Right lobe of liver (tissue), 6 donors: ENCODE results near the gene ANKRD44. TPM values are rescaled to one million over a fixed set of nuclear protein-coding genes. Genes with fewer than 3 reads are reported as not detected.

Experiments used
- ATAC-seq, 4 donors: fragments of 200-7000 bp; cut with Tn5 transposase; one replicate each; pipeline ENCODE4 v1.9.1; 2020; ENCODE audit warnings: mild to moderate bottlenecking in 4 of 4, moderate library complexity in 4 of 4
- DNase-seq, 3 donors: peaks; one replicate each; pipeline ENCODE4 v3.0.0-alpha.2; 2020
- H3K27ac ChIP-seq, 3 donors: fragments of 200-600 bp; one replicate each; pipeline ENCODE4 v1.8.0; 2022
- H3K27me3 ChIP-seq, 2 donors: fragments of 200-600 bp; one replicate each; pipeline ENCODE4 v1.8.0; 2022
- H3K36me3 ChIP-seq, 4 donors: fragments of 200-600 bp; sonication (generic) in 1 of 4; one replicate each; pipeline versions ENCODE4 v1.5.1 to v1.8.0; 2017 to 2022; ENCODE audit warnings: control low read depth in 1 of 4
- H3K4me1 ChIP-seq, 4 donors: fragments of 200-600 bp; sonication (generic) in 1 of 4; one replicate each; pipeline versions ENCODE4 v1.5.1 to v1.8.0; 2017 to 2022; ENCODE audit warnings: control low read depth in 1 of 4
- H3K4me3 ChIP-seq, 3 donors: fragments of 200-600 bp; one replicate each; pipeline ENCODE4 v1.8.0; 2022
- H3K9me3 ChIP-seq, 4 donors: fragments of 200-600 bp; sonication (generic) in 1 of 4; one replicate each; pipeline versions ENCODE4 v1.5.1 to v1.8.0; 2017 to 2022; ENCODE audit warnings: control low read depth in 1 of 4
- CTCF ChIP-seq, 4 donors: fragments of 200-600 bp in 3 of 4; fragments of 450-650 bp in 1 of 4; IDR thresholded peaks; one replicate each; pipeline versions ENCODE4 v1.5.1 to v1.8.0; 2016 to 2022; ENCODE audit warnings: antibody characterized with exemption in 4 of 4, mild to moderate bottlenecking in 2 of 4
- POLR2A ChIP-seq: fragments of 450-650 bp; IDR thresholded peaks from one replicate; pipeline ENCODE4 v1.6.1; 2017; ENCODE audit warnings: antibody characterized with exemption, mild to moderate bottlenecking
- WGBS: methylation state at CpG from one replicate; pipeline ENCODE4 v1.1.6; 2018; ENCODE audit warnings: low coverage, low lambda C conversion rate; ENCODE audit not compliant: insufficient coverage; ENCODE audit errors: missing lambda C conversion rate; 5-methylcytosine and 5-hydroxymethylcytosine counted together
- intact Hi-C, 2 donors: fragments of 100-400 bp; cut with DNase I; formaldehyde crosslinking; loops; one replicate each; pipeline versions ENCODE4 v1.11.2 to v1.14.1; 2022
- total RNA-seq, 6 experiments: library from RNA; depleted of rRNA in 2 of 6; stranded (reverse); fragments of >200 nt in 2 of 6; fragmentation: NEBNext Ultra II Directional in 3 of 6; extraction: Animal tissue kit (Norgen Biotek cat#: 25700) in 3 of 6; gene quantifications; one replicate each; pipeline versions ENCODE4 v1.1.0 to v1.2.4, GENCODE V29; 2016 to 2023
- donor health status: DM: no; HTN: yes; CAD: no.
- donor health status: DM: no; HTN: no; CAD: no.
- donor health status: DM: no; HTN: no; CAD: no.
- donor health status: DM: no; HTN: yes; CAD: no.
- donor health status: DM: no; HTN: yes; CAD: no.

The ANKRD44 gene
- total RNA-seq, 6 experiments from 2014 or later = 7.9 to 19.5 (median 13.3) TPM

GRCh38 chr2:197103363-197103762 lies 207.2 kb downstream of the ANKRD44 start:
- TF ChIP-seq POLR2A = no peak
- TF ChIP-seq CTCF (IDR thresholded peaks at IDR 0.05) = no peak
- H3K4me3 ChIP-seq = no peak overlapping the region
- ATAC-seq (no peak), DNase-seq (no peak)
- WGBS = 80% methylated on average over 1 of the region's 1 CpG
- no peaks in the 10 kb centered on the region for H3K9me3 ChIP-seq
- intact Hi-C loops = no loop called here
- no peaks in the 10 kb centered on the region for H3K36me3 ChIP-seq
- H3K27ac ChIP-seq = no peak overlapping the region
- H3K27me3 ChIP-seq = no peaks in the 10 kb centered on the region
- H3K4me1 ChIP-seq = peaks cover 0 to 17% (median 8%) of the 10 kb centered on the region in 4 donors

- intact Hi-C loops = no loop called here
- Histone ChIP-seq H3K27me3 (no peaks in the 10 kb centered on the region), H3K27ac (no peak overlapping the region), H3K9me3 (no peaks in the 10 kb centered on the region), H3K4me3 (no peak overlapping the region), H3K36me3 (no peaks in the 10 kb centered on the region), H3K4me1 (peaks cover 0 to 6% (median 2%) of the 10 kb centered on the region in 4 donors)
- ATAC-seq (no peak), DNase-seq (no peak)
- no peak for TF ChIP-seq POLR2A
- no peak for TF ChIP-seq CTCF (IDR thresholded peaks at IDR 0.05)
- 85% methylated on average over 1 of the region's 1 CpG for WGBS
Observed at GRCh38 chr2:197102231-197102630, 208.3 kb downstream of the ANKRD44 start.

GRCh38 chr2:197101519-197101918 lies 209.1 kb downstream of the ANKRD44 start:
- Histone ChIP-seq H3K27me3 (no peaks in the 10 kb centered on the region), H3K4me3 (no peak overlapping the region), H3K36me3 (no peaks in the 10 kb centered on the region), H3K27ac (no peak overlapping the region), H3K9me3 (no peaks in the 10 kb centered on the region), H3K4me1 (no peaks in the 10 kb centered on the region)
- no peak for ATAC-seq
- WGBS = 87% methylated on average over 2 of the region's 2 CpGs
- intact Hi-C loops = no loop called here
- DNase-seq = no peak
- TF ChIP-seq POLR2A = no peak
- TF ChIP-seq CTCF (IDR thresholded peaks at IDR 0.05) = no peak

- H3K4me3 ChIP-seq = no peak overlapping the region
- ATAC-seq (peak in 2 of 4 donors; percentile 38 to 39), DNase-seq (no peak)
- 81% methylated on average over 7 of the region's 7 CpGs for WGBS
- no peak for TF ChIP-seq POLR2A
- TF ChIP-seq CTCF (IDR thresholded peaks at IDR 0.05) = no peak
- no peaks in the 10 kb centered on the region for H3K9me3 ChIP-seq
- no peaks in the 10 kb centered on the region for H3K27me3 ChIP-seq
- H3K4me1 ChIP-seq = no peaks in the 10 kb centered on the region
- no peaks in the 10 kb centered on the region for H3K36me3 ChIP-seq
- no peak overlapping the region for H3K27ac ChIP-seq
- intact Hi-C loops = no loop called here
Observed at GRCh38 chr2:197097578-197098366, 212.8 kb downstream of the ANKRD44 start.
